A172 (cell line): ENCODE measurements around the gene RTN4RL1. TPM values are rescaled to one million over a fixed set of nuclear protein-coding genes. Genes with fewer than 3 reads are reported as not detected.
"Not testable (repeated sequence)": the region's sequence is repeated elsewhere in the genome, so short reads cannot be mapped to it uniquely, and the experiment has no call there.

Experiments
- DNase-seq: peaks from one replicate; pipeline ENCODE4 v3.0.0-alpha.2; 2015; ENCODE audit warnings: low spot score
- total RNA-seq: library from RNA; depleted of rRNA; stranded (reverse); fragments of >200 nt; shearing (Covaris generic); gene quantifications from 2 replicates; pipeline ENCODE4 v1.2.3, GENCODE V29; 2014; rRNA removed

RTN4RL1 gene
- total RNA-seq, 1 experiment from 2014 or later = 2.2 TPM

DNA sequence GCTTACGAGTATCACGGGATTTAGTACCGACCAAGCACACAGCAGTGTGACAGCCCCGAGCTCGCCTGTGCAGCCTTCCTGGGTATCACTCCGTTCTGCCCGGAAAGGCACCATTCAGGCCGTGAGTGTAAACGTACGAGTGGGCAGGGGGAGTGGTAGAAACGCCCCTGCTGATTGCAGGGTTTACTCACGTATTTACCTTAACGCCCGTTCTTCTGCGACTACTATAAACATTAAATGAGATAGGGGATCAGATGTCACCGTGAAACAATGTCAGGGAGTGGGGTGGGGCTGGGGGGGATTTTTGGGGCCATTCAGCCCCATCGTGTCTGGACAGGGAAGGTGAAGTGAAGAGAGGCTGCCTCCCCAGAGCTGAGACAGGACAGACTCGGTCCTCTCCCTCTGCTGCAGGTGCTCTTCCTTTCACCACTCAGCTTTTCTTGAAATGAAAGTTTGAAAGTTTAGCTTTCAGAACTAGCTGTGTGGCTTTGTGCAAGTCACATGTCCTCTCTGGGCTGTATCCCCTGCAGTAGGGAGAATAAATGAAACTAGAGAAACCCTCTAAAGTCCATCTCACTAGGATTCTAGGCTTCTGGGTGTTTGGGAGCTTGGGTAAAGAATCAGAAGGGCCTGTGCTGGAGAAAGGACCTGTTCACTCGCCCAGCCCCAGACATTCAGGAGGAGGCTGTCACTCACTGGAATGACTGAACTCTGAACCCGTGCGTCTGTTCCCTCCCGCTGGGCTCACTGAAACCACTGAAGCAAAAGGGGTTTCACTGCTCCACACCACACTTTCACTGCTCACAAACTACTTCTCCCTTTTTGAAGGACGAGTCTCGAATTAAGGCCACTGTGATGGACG lies 128.7 kb downstream of the RTN4RL1 start:
- DNase-seq = no peak

DNA sequence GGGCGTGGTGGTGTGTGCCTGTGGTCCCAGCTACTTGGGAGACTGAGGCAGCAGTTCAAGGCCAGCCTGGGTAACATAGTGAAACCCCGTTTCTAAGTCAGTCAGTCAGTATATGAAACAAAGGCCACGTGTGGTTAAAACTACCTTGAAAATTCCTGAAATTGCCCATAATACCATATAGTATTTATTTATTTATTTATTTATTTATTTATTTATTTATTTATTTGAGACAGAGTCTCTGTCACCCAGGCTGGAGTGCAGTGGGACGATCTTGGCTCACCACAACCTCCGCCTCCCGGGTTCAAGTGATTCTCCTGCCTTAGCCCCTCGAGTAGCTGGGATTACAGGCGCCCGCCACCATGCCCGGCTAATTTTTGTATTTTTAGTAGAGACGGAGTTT lies 129.7 kb downstream of the RTN4RL1 start:
- not testable (repeated sequence) for DNase-seq

DNA sequence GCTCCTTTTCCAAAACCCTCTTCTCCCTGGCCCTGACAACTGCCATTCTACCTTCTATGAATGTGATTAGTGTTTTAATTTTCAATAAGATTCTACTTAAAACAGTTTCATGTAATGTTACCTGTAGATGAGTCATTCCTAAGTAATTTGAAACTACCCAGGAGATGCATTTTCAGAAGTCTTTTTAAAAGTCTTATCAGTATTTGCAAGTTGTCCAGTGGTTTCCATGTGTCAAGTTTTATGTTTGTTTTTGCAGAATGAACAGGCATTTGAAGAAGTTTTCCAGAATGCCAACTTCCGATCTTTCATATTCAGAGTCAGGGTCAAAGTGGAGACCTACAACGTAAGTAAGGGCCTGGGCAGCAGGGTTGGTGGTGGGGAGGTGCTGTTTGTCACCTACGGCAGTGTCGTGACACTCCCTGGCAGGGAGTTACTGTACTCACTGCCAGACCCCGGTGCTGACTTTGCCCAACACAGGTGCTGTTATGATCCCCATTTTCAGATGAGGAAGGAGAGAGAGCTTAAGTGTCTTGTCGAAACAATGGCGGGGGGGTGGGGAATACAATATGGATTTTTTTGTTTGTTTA lies 130.3 kb downstream of the RTN4RL1 start:
- DNase-seq = no peak

DNA sequence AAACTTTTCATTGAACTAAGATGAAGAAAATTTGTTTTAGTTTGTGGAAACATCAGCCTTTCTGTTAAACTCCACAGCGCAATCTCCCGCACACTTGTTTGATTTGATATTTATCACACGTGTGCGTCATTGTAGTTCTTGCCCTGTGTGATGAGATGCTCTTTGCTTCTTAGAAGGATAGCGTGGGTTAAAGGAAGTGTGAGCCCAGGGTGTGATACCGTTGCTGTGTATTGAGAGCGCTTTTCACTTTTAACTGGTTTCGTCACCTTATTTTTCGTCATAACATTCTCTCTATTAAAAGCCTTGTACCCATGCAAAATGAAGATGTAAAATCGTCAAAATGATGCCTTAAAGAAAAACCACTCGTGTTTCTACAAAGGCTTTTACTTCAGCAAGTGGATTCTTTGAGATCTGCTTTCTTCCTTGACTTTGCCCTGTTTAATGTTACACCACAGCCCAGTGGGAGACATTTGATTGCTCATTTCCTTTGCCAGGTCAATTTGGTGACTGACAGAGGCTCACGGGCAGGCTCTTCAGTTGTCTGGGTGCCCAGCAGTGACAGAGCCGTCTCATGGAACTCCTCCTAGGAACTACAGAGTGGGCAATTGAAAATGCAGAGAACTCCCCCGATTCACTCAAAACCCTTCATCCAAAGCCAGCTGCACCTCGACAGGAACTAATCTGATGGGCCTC lies 134.2 kb downstream of the RTN4RL1 start:
- DNase-seq = no peak

DNA sequence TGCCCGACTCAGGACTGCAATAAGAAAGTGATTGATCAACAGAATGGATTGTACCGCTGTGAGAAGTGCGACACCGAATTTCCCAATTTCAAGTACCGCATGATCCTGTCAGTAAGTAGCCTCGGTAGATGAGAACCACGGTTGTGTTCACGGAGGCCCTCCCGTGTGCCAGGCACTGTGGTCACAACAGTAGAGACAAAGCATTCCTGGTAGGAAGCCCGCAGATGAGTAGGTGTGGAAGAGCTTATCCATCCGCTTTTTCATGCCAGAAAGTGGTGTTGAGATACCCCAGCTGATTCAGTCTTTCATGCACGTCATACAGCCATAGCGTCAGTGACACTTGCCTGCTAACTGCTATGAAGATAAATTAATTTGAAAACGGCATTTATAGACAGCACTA lies 136.4 kb downstream of the RTN4RL1 start:
- no peak for DNase-seq

Other genes starting within 250 kb of the RTN4RL1 start
- gene SMYD4, start 195.4 kb downstream of the RTN4RL1 start, total RNA-seq = 5.1 and 7.7 TPM in 2 replicates
- 41.1 and 46.1 TPM in 2 replicates for gene RPA1, start 195.3 kb downstream of the RTN4RL1 start, total RNA-seq
- 31.2 and 33.2 TPM in 2 replicates for gene DPH1, start 4.8 kb upstream of the RTN4RL1 start, total RNA-seq
- gene OVCA2, start 16.7 kb upstream of the RTN4RL1 start, total RNA-seq = 104 and 128 TPM in 2 replicates
- gene HIC1, start 29.8 kb upstream of the RTN4RL1 start, total RNA-seq = 7.3 and 12.5 TPM in 2 replicates